ENCODE measurements around the gene RABAC1. TPM values are rescaled to one million over a fixed set of nuclear protein-coding genes. Genes with fewer than 3 reads are reported as not detected.

The RABAC1 gene
- total RNA-seq, 3 donors from 2014 or later (not counting 1 experiment from before 2014, with no cell fraction given): 76.8 to 100.0 (median 78.4) TPM

GRCh38 chr19:41919948-41920712 lies 39.0 kb downstream of the RABAC1 start:
- H3K4me1 Mint-ChIP-seq: peaks cover 10 to 23% of the 10 kb centered on the region in 2 donors
- H3K27me3 Mint-ChIP-seq (ENCODE audit: low read depth in 2 of 2): peaks cover 14 to 21% of the 10 kb centered on the region in 2 donors
- Histone ChIP-seq H3K4me3 (ENCODE audit: low read length) (no peak overlapping the region), H3K27me3 (ENCODE audit: control insufficient read depth, insufficient read depth, low read length) (peaks cover 49% of the 10 kb centered on the region), H3K4me1 (ENCODE audit: control insufficient read depth, insufficient read depth, low read length) (peaks cover 24% of the 10 kb centered on the region), H3K9me3 (ENCODE audit: control insufficient read depth, insufficient read depth, low read length) (no peaks in the 10 kb centered on the region), H3K36me3 (ENCODE audit: control insufficient read depth, insufficient read depth, low read length) (no peaks in the 10 kb centered on the region), H3K27ac (ENCODE audit: low read length) (no peak overlapping the region)
- intact Hi-C loops (cut with micrococcal nuclease): no loop called here
- H3K36me3 Mint-ChIP-seq: no peaks in the 10 kb centered on the region
- no peak for ATAC-seq
- H3K27ac Mint-ChIP-seq: no peak overlapping the region
- DNase-seq: no peak
- 95% methylated on average over 33 of the region's 33 CpGs for WGBS (ENCODE audit: insufficient coverage)
- H3K4me3 Mint-ChIP-seq: no peak overlapping the region
- H3K9me3 Mint-ChIP-seq: no peaks in the 10 kb centered on the region
- no peak for TF ChIP-seq CTCF (IDR thresholded peaks at IDR 0.05)

- intact Hi-C loops (cut with micrococcal nuclease): no loop called here
- H3K27me3 ChIP-seq (ENCODE audit: control insufficient read depth, insufficient read depth, low read length): peaks cover 51% of the 10 kb centered on the region
- H3K9me3 ChIP-seq (ENCODE audit: control insufficient read depth, insufficient read depth, low read length): no peaks in the 10 kb centered on the region
- H3K4me3 ChIP-seq (ENCODE audit: low read length): no peak overlapping the region
- WGBS (ENCODE audit: insufficient coverage): 81% methylated on average over 5 of the region's 5 CpGs
- H3K27ac ChIP-seq (ENCODE audit: low read length): no peak overlapping the region
- peaks cover 33% of the 10 kb centered on the region for H3K4me1 ChIP-seq (ENCODE audit: control insufficient read depth, insufficient read depth, low read length)
- Mint-ChIP-seq H3K27ac (no peak overlapping the region), H3K9me3 (no peaks in the 10 kb centered on the region), H3K36me3 (no peaks in the 10 kb centered on the region), H3K27me3 (ENCODE audit: low read depth in 2 of 2) (peaks cover 14 to 28% of the 10 kb centered on the region in 2 donors), H3K4me3 (no peak overlapping the region), H3K4me1 (peaks cover 10 to 23% of the 10 kb centered on the region in 2 donors)
- DNase-seq (no peak), ATAC-seq (no peak)
- no peak for TF ChIP-seq CTCF (IDR thresholded peaks at IDR 0.05)
- no peaks in the 10 kb centered on the region for H3K36me3 ChIP-seq (ENCODE audit: control insufficient read depth, insufficient read depth, low read length)
Measured at GRCh38 chr19:41918653-41919244, 40.4 kb downstream of the RABAC1 start.

- H3K27me3 Mint-ChIP-seq (ENCODE audit: low read depth in 2 of 2): peaks cover 9 to 28% of the 10 kb centered on the region in 2 donors
- peaks cover 40% of the 10 kb centered on the region for H3K4me1 ChIP-seq (ENCODE audit: control insufficient read depth, insufficient read depth, low read length)
- peaks cover 54% of the 10 kb centered on the region for H3K27me3 ChIP-seq (ENCODE audit: control insufficient read depth, insufficient read depth, low read length)
- peaks cover 10 to 18% of the 10 kb centered on the region in 2 donors for H3K4me1 Mint-ChIP-seq
- 58% methylated on average over 6 of the region's 6 CpGs for WGBS (ENCODE audit: insufficient coverage)
- no peaks in the 10 kb centered on the region for H3K9me3 Mint-ChIP-seq
- no peak overlapping the region for H3K4me3 ChIP-seq (ENCODE audit: low read length)
- no peak overlapping the region for H3K27ac Mint-ChIP-seq
- intact Hi-C loops (cut with micrococcal nuclease): no loop called here
- no peaks in the 10 kb centered on the region for H3K9me3 ChIP-seq (ENCODE audit: control insufficient read depth, insufficient read depth, low read length)
- no peaks in the 10 kb centered on the region for H3K36me3 ChIP-seq (ENCODE audit: control insufficient read depth, insufficient read depth, low read length)
- H3K36me3 Mint-ChIP-seq: no peaks in the 10 kb centered on the region
- DNase-seq: no peak
- no peak overlapping the region for H3K27ac ChIP-seq (ENCODE audit: low read length)
- ATAC-seq: peak in 1 of 3 donors; percentile 21
- TF ChIP-seq CTCF (IDR thresholded peaks at IDR 0.05): no peak
- H3K4me3 Mint-ChIP-seq: no peak overlapping the region
Measured at GRCh38 chr19:41918095-41918494, 41.0 kb downstream of the RABAC1 start.
